H1 (cell line): ENCODE measurements around the gene TBCD. TPM values are rescaled to one million over a fixed set of nuclear protein-coding genes. Genes with fewer than 3 reads are reported as not detected.

Source experiments
- CTCF ChIA-PET: fragments of 300-600 bp; sonication (Branson Sonifier 250); formaldehyde crosslinking; loops from one replicate; lab custom pipeline; 2021; ENCODE audit not compliant: partially characterized antibody; lab: Charles Lee
- POLR2A ChIA-PET: fragments of 300-600 bp; sonication (Branson Sonifier 250); formaldehyde crosslinking; loops from one replicate; lab custom pipeline; 2021; ENCODE audit warnings: inconsistent platforms; ENCODE audit not compliant: partially characterized antibody; lab: Charles Lee
- DNase-seq, 2 experiments: peaks; one replicate each; pipeline versions ENCODE4 v3.0.0 to v3.0.0-alpha.2; 2010 to 2022; ENCODE audit warnings: low spot score in 2 of 2, low read depth in 1 of 2, mixed read lengths in 1 of 2
- FAIRE-seq: peaks from 2 replicates; lab custom pipeline; 2011; peaks lifted over from hg19 to GRCh38; lab: Jason Lieb, UNC
- H2AFZ ChIP-seq: 2 replicates; pipeline ENCODE4 v1.8.1; 2012; ENCODE audit warnings: low read length, inconsistent platforms
- H2AK5ac ChIP-seq: 2 replicates; pipeline ENCODE4 v1.6.1; 2013; ENCODE audit warnings: low read depth, low read length
- H2BK120ac ChIP-seq: replicated peaks from 2 replicates; pipeline ENCODE3; 2013; ENCODE audit warnings: low read depth, low read length, inconsistent platforms
- H2BK12ac ChIP-seq: 2 replicates; pipeline ENCODE4 v1.6.1; 2013; ENCODE audit warnings: low read depth, low read length
- H2BK15ac ChIP-seq: 2 replicates; pipeline ENCODE4 v1.6.1; 2013; ENCODE audit warnings: low read length
- H2BK20ac ChIP-seq: 2 replicates; pipeline ENCODE4 v1.6.1; 2013; ENCODE audit warnings: low read length
- H2BK5ac ChIP-seq: 2 replicates; pipeline ENCODE4 v1.6.1; 2013; ENCODE audit warnings: low read depth, low read length
- H3K14ac ChIP-seq: 2 replicates; pipeline ENCODE4 v1.6.1; 2013; ENCODE audit warnings: inconsistent platforms; ENCODE audit not compliant: insufficient read length
- H3K18ac ChIP-seq: 2 replicates; pipeline ENCODE4 v1.6.1; 2013; ENCODE audit warnings: low read length; ENCODE audit errors: extremely low read depth
- H3K23ac ChIP-seq: 2 replicates; pipeline ENCODE4 v1.6.1; 2013; ENCODE audit warnings: inconsistent platforms; ENCODE audit not compliant: insufficient read length
- H3K23me2 ChIP-seq: 2 replicates; pipeline ENCODE4 v1.6.1; 2013; ENCODE audit warnings: low read depth, low read length
- H3K27ac ChIP-seq: 2 replicates; pipeline ENCODE4 v1.6.1; 2011; ENCODE audit warnings: low read depth, low read length, inconsistent platforms
- H3K27me3 ChIP-seq, 4 experiments: replicated peaks in 1 of 4; 1 replicate in 1 of 4; 2 replicates in 3 of 4; pipeline versions ENCODE4 v1.6.1 to v1.8.1; 2011 to 2013; ENCODE audit warnings: low read length in 3 of 4, mild to moderate bottlenecking in 3 of 4, inconsistent platforms in 2 of 4, mixed read lengths in 2 of 4, moderate library complexity in 1 of 4; ENCODE audit not compliant: control insufficient read depth in 3 of 4, insufficient read depth in 3 of 4; ENCODE audit errors: extremely low read depth in 1 of 4
- H3K36me3 ChIP-seq, 4 experiments: 2 replicates each; pipeline versions ENCODE4 v1.6.1 to v1.8.1; 2011 to 2013; ENCODE audit warnings: mild to moderate bottlenecking in 4 of 4, low read length in 3 of 4, moderate library complexity in 2 of 4, control low read depth in 1 of 4, inconsistent platforms in 1 of 4; ENCODE audit not compliant: insufficient read depth in 4 of 4, control insufficient read depth in 2 of 4
- H3K4ac ChIP-seq: replicated peaks from 2 replicates; pipeline ENCODE3; 2013; ENCODE audit warnings: low read length, low read depth, mixed read lengths, inconsistent platforms; ENCODE audit not compliant: insufficient read length
- H3K4me1 ChIP-seq, 4 experiments: replicated peaks in 1 of 4; 1 replicate in 1 of 4; 2 replicates in 3 of 4; pipeline versions ENCODE4 v1.6.1 to v1.8.1; 2011 to 2013; ENCODE audit warnings: low read length in 3 of 4, inconsistent platforms in 2 of 4, mixed read lengths in 1 of 4; ENCODE audit not compliant: insufficient read depth in 4 of 4, control insufficient read depth in 3 of 4
- H3K4me2 ChIP-seq, 2 experiments: 2 replicates each; pipeline versions ENCODE4 v1.6.1 to v1.8.1; 2011 to 2013; ENCODE audit warnings: low read depth in 2 of 2, low read length in 2 of 2, control low read depth in 1 of 2, inconsistent platforms in 1 of 2, mild to moderate bottlenecking in 1 of 2; ENCODE audit not compliant: insufficient read depth in 1 of 2
- H3K4me3 ChIP-seq, 4 experiments: fragments of 200-600, 300-600 bp in 1 of 4; sonication (generic), shearing (Covaris generic), sonication (Bioruptor Twin) in 1 of 4; 2 replicates each; pipeline versions ENCODE4 v1.5.1 to v1.8.1; 2011 to 2016; ENCODE audit warnings: low read length in 4 of 4, low read depth in 3 of 4, control low read depth in 2 of 4, inconsistent platforms in 2 of 4, mild to moderate bottlenecking in 2 of 4, mixed read lengths in 1 of 4, moderate library complexity in 1 of 4; ENCODE audit not compliant: insufficient read depth in 2 of 4; ENCODE audit errors: extremely low read depth in 1 of 4
- H3K56ac ChIP-seq: replicated peaks from 2 replicates; pipeline ENCODE3; 2013; ENCODE audit warnings: low read depth, mild to moderate bottlenecking, mixed read lengths, low read length, inconsistent platforms; ENCODE audit not compliant: insufficient read length
- H3K79me1 ChIP-seq: 2 replicates; pipeline ENCODE4 v1.6.1; 2013; ENCODE audit warnings: low read depth, low read length, control low read depth
- H3K79me2 ChIP-seq, 2 experiments: 2 replicates each; pipeline versions ENCODE4 v1.6.1 to v1.8.1; 2012 to 2013; ENCODE audit warnings: low read length in 2 of 2, mild to moderate bottlenecking in 2 of 2, inconsistent platforms in 1 of 2; ENCODE audit not compliant: insufficient read depth in 2 of 2, control insufficient read depth in 1 of 2
- H3K9ac ChIP-seq, 4 experiments: replicated peaks in 1 of 4; 1 replicate in 1 of 4; 2 replicates in 3 of 4; pipeline versions ENCODE4 v1.6.1 to v1.8.1; 2011 to 2013; ENCODE audit warnings: low read depth in 3 of 4, low read length in 3 of 4, control low read depth in 2 of 4, mild to moderate bottlenecking in 2 of 4, moderate library complexity in 2 of 4, inconsistent platforms in 1 of 4; ENCODE audit errors: extremely low read depth in 1 of 4
- H3K9me3 ChIP-seq, 2 experiments: 2 replicates each; pipeline versions ENCODE4 v1.6.1 to v1.8.1; 2012 to 2013; ENCODE audit warnings: mild to moderate bottlenecking in 2 of 2, moderate library complexity in 2 of 2, control low read depth in 1 of 2, inconsistent platforms in 1 of 2, low read depth in 1 of 2, low read length in 1 of 2, mixed read lengths in 1 of 2; ENCODE audit not compliant: insufficient read depth in 2 of 2
- H4K20me1 ChIP-seq, 2 experiments: replicated peaks in 1 of 2; 2 replicates each; pipeline versions ENCODE3 to v1.8.1; 2011 to 2013; ENCODE audit warnings: inconsistent platforms in 2 of 2, low read length in 2 of 2, mild to moderate bottlenecking in 1 of 2; ENCODE audit not compliant: insufficient read depth in 2 of 2, control insufficient read depth in 1 of 2
- H4K5ac ChIP-seq: 2 replicates; pipeline ENCODE4 v1.6.1; 2013; ENCODE audit warnings: low read length, low read depth, mixed read lengths, inconsistent platforms; ENCODE audit not compliant: insufficient read length
- H4K8ac ChIP-seq: 2 replicates; pipeline ENCODE4 v1.8.0; 2013; ENCODE audit warnings: mild to moderate bottlenecking, moderate library complexity, low read length, inconsistent platforms; ENCODE audit not compliant: insufficient read depth; ENCODE audit errors: extremely low read depth
- H4K91ac ChIP-seq: replicated peaks from 2 replicates; pipeline ENCODE3; 2013; ENCODE audit warnings: low read length, mixed read lengths, inconsistent platforms; ENCODE audit not compliant: insufficient read length
- CBX8 ChIP-seq: fragments of 300-800, 300-1000 bp; sonication (generic); IDR thresholded peaks from 2 replicates; pipeline ENCODE4 v1.7.1; 2016; ENCODE audit warnings: low read depth, low read length, borderline replicate concordance
- RFX5 ChIP-seq: IDR thresholded peaks from 2 replicates; pipeline ENCODE4 v1.6.1; 2011; ENCODE audit warnings: low read depth, low read length, improper control_type of control experiment, borderline replicate concordance
- ZNF274 ChIP-seq: IDR thresholded peaks from 2 replicates; pipeline ENCODE4 v1.7.0; 2012; ENCODE audit warnings: low read length, borderline replicate concordance; ENCODE audit errors: extremely low read depth
- WGBS, 2 experiments: shearing (Covaris generic) in 1 of 2; methylation state at CpG; one replicate each; pipeline versions ENCODE4 v1.1.6 to v1.1.7; 2013 to 2015; ENCODE audit warnings: low lambda C conversion rate in 2 of 2, mixed read lengths in 2 of 2, inconsistent platforms in 1 of 2, low coverage in 1 of 2, missing lambda C conversion rate in 1 of 2; ENCODE audit not compliant: insufficient replicate concordance in 2 of 2, insufficient coverage in 1 of 2, insufficient read length in 1 of 2; ENCODE audit errors: extremely low coverage in 1 of 2, missing lambda C conversion rate in 1 of 2; 5-methylcytosine and 5-hydroxymethylcytosine counted together
- polyA plus RNA-seq, 7 experiments: library from polyadenylated mRNA; depleted of rRNA in 3 of 7; stranded (reverse) in 5 of 7; unstranded in 2 of 7; fragments of >200 nt in 5 of 7; fragments of 200-250 nt in 2 of 7; gene quantifications; 1 replicate in 5 of 7; 2 replicates in 1 of 7; 4 replicates in 1 of 7; pipeline versions ENCODE4 v1.2.1 to v1.2.3, GENCODE V29; 2011 to 2013; ENCODE audit warnings: missing spikeins in 2 of 7, mixed read lengths in 2 of 7
- total RNA-seq: library from RNA; stranded (reverse); fragmentation: NEBNext Ultra II Directional; extraction: Animal tissue kit (Norgen Biotek cat#: 25700); gene quantifications from 2 replicates; pipeline ENCODE4 v1.2.1, GENCODE V29; 2021

TBCD gene
- total and polyA plus RNA-seq, 2 of the 8 experiments (the other 6 are each of a cell fraction or from before 2014, with no cell fraction given) = 118 to 162 TPM

DNA sequence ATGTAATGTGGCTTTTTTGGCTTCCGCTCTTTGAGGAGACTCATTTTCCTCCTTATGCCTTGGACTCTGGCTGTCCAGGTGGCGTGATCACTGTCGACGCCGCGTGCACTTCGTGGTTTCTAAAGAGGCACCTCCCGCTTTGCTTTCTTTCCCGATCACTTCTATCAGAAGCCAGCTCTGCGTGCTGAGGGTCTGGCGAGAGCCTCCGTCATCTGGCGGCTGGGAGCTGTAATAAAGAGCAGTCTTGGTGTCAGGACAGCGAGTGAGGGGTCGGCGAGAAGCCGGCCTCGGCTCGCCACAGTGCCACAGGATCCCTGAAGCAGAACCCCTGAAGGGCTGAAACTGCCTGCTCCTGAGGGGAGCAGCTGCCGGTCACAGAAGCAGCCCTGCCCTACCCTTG, 80.5 kb downstream of the TBCD start:
- Histone ChIP-seq H3K4me2 (no peak overlapping the region), H3K4ac (no peak overlapping the region), H3K23ac (no peak overlapping the region), H3K79me1 (peaks cover 5% of the 10 kb centered on the region), H3K18ac (no peak overlapping the region), H2AK5ac (no peak overlapping the region), H2BK15ac (no peak overlapping the region), H4K8ac (no peak overlapping the region), H3K56ac (no peak overlapping the region), H3K27ac (no peak overlapping the region), H3K23me2 (no peaks in the 10 kb centered on the region), H3K9ac (no peak overlapping the region), H2AFZ (no peak overlapping the region), H3K4me3 (no peak overlapping the region), H3K27me3 (no peaks in the 10 kb centered on the region), H3K14ac (no peak overlapping the region), H2BK5ac (no peak overlapping the region), H4K91ac (no peak overlapping the region), H3K9me3 (no peaks in the 10 kb centered on the region), H3K36me3 (peaks cover 2 to 20% (median 14%) of the 10 kb centered on the region in 4 experiments; a peak in 5 of 8 replicates), H4K5ac (no peak overlapping the region), H3K4me1 (peaks cover 0 to 8% (median 2%) of the 10 kb centered on the region in 4 experiments; a peak in 4 of 7 replicates), H3K79me2 (peaks cover 0 to 7% of the 10 kb centered on the region in 2 experiments; a peak in 1 of 4 replicates), H4K20me1 (peaks cover 7 to 13% of the 10 kb centered on the region in 2 experiments), H2BK12ac (no peak overlapping the region), H2BK20ac (no peak overlapping the region), H2BK120ac (no peak overlapping the region)
- POLR2A ChIA-PET = no interaction called here
- DNase-seq = no peak
- FAIRE-seq = no peak
- CTCF ChIA-PET = interaction anchor here (0.7 to 3.6 kb wide), 4 partner anchors 10 to 348 kb away, joined by 3 to 12 read pairs (median 4); no protein-coding TSS in a partner anchor
- TF ChIP-seq RFX5 = no peak
- no peak for TF ChIP-seq CBX8
- TF ChIP-seq ZNF274 = no peak
- 96% methylated on average over 20 of the region's 20 CpGs; no CpG with 5 or more reads in 1 of the 2 experiments for WGBS, 2 experiments
